ENCODE measurements around the gene COL5A1.

COL5A1 gene

GRCh38 chr9:134641173-134641989 lies at the start of gene COL5A1:
Gene COL5A1, plus strand, starts transcription at chr9:134641803. Its CDS starts 385 bp downstream, at chr9:134642188.
- peak; percentile 37 for DNase-seq
- peak; percentile 37 for ATAC-seq

- no peak for DNase-seq
- no peak for ATAC-seq
Observed at GRCh38 chr9:134592018-134592818, 49.4 kb upstream of the COL5A1 start.

GRCh38 chr9:134592819-134593200 lies 48.8 kb upstream of the COL5A1 start:
- DNase-seq: no peak
- no peak for ATAC-seq

- ATAC-seq (no peak), DNase-seq (no peak)
Observed at GRCh38 chr9:134593286-134594077, 48.1 kb upstream of the COL5A1 start.

GRCh38 chr9:134594078-134594941 lies 47.3 kb upstream of the COL5A1 start:
- DNase-seq (no peak), ATAC-seq (no peak)

GRCh38 chr9:134595014-134595413 lies 46.6 kb upstream of the COL5A1 start:
- DNase-seq (no peak), ATAC-seq (no peak)

GRCh38 chr9:134597041-134597913 lies 44.3 kb upstream of the COL5A1 start:
- ATAC-seq: no peak
- DNase-seq: no peak

- DNase-seq: no peak
- no peak for ATAC-seq
Observed at GRCh38 chr9:134597957-134598883, 43.4 kb upstream of the COL5A1 start.

GRCh38 chr9:134598884-134599245 lies 42.7 kb upstream of the COL5A1 start:
- DNase-seq (no peak), ATAC-seq (no peak)

GRCh38 chr9:134600371-134600770 lies 41.2 kb upstream of the COL5A1 start:
- no peak for DNase-seq
- no peak for ATAC-seq

GRCh38 chr9:134600836-134601638 lies 40.6 kb upstream of the COL5A1 start:
- DNase-seq (no peak), ATAC-seq (no peak)

GRCh38 chr9:134601764-134602163 lies 39.8 kb upstream of the COL5A1 start:
- ATAC-seq (no peak), DNase-seq (no peak)

- ATAC-seq: no peak
- no peak for DNase-seq
Observed at GRCh38 chr9:134602547-134603362, 38.8 kb upstream of the COL5A1 start.

- ATAC-seq: no peak
Observed at GRCh38 chr9:134604834-134605233, 36.8 kb upstream of the COL5A1 start.

GRCh38 chr9:134605351-134605965 lies 36.1 kb upstream of the COL5A1 start:
- no peak for ATAC-seq
- DNase-seq: no peak

More at GRCh38 chr9:134604834-134605233, 36.8 kb upstream of the COL5A1 start:
- no peak for DNase-seq

GRCh38 chr9:134605966-134606357 lies 35.6 kb upstream of the COL5A1 start:
- no peak for DNase-seq

More at GRCh38 chr9:134605966-134606357, 35.6 kb upstream of the COL5A1 start:
- ATAC-seq: no peak

Data from stimulated activated naive CD8-positive, alpha-beta T cell treated with anti-CD3 and anti-CD28 coated beads, Interleukin-15, Interleukin-2, amounts not matched to agents 100 U/mL and 50 U/mL, for 24 hours (primary cell).